Activated naive CD4-positive, alpha-beta T cell treated with anti-CD3 and anti-CD28 coated beads for 36 hours (primary cell): ENCODE data around the gene NMNAT2. TPM values are rescaled to one million over a fixed set of nuclear protein-coding genes. Genes with fewer than 3 reads are reported as not detected.

Experiments
- CTCF ChIA-PET: fragments of 350-600 bp; sonication (Branson Sonifier 250); formaldehyde crosslinking; loops from one replicate; lab custom pipeline; 2021; ENCODE audit warnings: antibody characterized with exemption; lab: Charles Lee
- DNase-seq: peaks from one replicate; pipeline ENCODE4 v3.0.0-alpha.2; 2020
- H3K27ac Mint-ChIP-seq: one replicate; pipeline ENCODE4 v1.8.0; 2021; ENCODE audit warnings: mild to moderate bottlenecking, mixed read lengths
- H3K27me3 Mint-ChIP-seq: one replicate; pipeline ENCODE4 v1.8.0; 2021; ENCODE audit warnings: low read depth, mixed read lengths
- H3K36me3 Mint-ChIP-seq: one replicate; pipeline ENCODE4 v1.8.0; 2021; ENCODE audit warnings: low read depth, mixed read lengths
- H3K4me1 Mint-ChIP-seq: one replicate; pipeline ENCODE4 v1.8.0; 2021; ENCODE audit warnings: low read depth, mixed read lengths
- H3K4me3 Mint-ChIP-seq: one replicate; pipeline ENCODE4 v1.8.0; 2021; ENCODE audit warnings: mild to moderate bottlenecking, moderate library complexity, mixed read lengths
- H3K9me3 Mint-ChIP-seq: one replicate; pipeline ENCODE4 v1.8.0; 2021; ENCODE audit warnings: mixed read lengths
- intact Hi-C: fragments of 100-400 bp; cut with micrococcal nuclease; formaldehyde crosslinking; loops from one replicate; pipeline ENCODE4 v1.15.1; 2023
- total RNA-seq, 2 experiments: library from RNA; stranded (reverse); gene quantifications; one replicate each; pipeline ENCODE4 v1.2.3, GENCODE V29; 2021

NMNAT2 gene
- total RNA-seq, 2 experiments from 2014 or later, result not detected

DNA sequence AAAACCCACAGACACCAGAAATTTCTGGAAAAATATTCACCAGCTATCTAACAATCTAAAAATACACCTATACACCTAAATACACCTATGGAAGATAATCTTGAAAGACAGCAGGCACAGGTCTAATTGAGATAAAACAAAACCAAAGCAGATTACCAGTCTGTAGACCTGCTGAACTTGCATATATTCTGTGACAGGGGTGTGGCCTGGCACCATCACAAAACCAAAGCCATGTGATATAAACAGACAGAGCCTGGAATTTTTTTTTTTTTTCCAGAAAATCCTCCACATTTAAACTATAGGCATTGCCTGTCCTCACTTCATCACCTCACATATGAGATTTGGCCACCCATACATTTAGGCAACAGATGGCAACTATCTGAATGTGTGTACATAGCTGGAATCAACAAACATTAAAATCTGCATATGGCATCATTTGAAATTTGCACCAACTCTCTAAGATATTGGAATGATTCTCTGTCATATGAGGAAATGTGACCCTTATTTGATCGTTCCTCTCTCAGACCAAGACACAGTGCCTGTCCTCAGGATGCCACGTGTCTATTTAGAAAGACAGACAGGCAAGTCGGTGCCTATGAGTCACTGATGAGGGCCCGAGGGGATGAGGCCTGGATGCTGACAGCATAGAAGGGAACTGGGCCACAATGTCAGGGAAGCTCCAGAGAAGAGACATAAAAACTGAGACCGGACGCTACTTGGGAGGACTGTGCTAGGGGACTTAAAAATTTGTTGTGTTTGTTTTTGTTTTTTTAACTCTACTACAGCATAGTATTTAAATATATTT is 32.6 kb downstream of the NMNAT2 start:
- no peak for DNase-seq
- H3K4me1 Mint-ChIP-seq, result no peaks in the 10 kb centered on the region
- peaks cover 7% of the 10 kb centered on the region for H3K27me3 Mint-ChIP-seq
- intact Hi-C loops, result no loop called here
- CTCF ChIA-PET, result no interaction called here
- no peaks in the 10 kb centered on the region for H3K36me3 Mint-ChIP-seq
- H3K27ac Mint-ChIP-seq, result no peak overlapping the region
- H3K4me3 Mint-ChIP-seq, result no peak overlapping the region
- H3K9me3 Mint-ChIP-seq, result no peaks in the 10 kb centered on the region

DNA sequence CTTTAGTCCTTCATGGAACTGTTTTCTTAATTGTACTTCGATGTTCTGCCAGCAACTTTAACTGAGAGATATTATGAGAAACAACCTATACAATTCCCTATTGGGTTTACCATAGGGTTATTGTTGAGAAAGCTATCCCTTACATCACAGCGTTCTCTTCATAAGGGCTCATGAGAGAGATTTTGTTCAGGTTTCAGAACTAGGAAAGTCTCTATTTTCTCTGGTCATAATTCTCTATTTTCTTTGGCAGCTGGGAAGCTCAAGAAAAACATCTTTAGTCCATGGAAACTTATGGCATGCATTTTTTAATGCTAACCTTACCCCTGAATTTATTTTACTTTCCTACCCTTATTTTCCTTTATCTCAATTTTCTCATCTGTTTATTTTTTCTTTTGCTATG is 38.2 kb downstream of the NMNAT2 start:
- Mint-ChIP-seq H3K27ac (no peak overlapping the region), H3K4me3 (no peak overlapping the region), H3K4me1 (no peaks in the 10 kb centered on the region), H3K27me3 (peaks cover 5% of the 10 kb centered on the region), H3K9me3 (no peaks in the 10 kb centered on the region), H3K36me3 (no peaks in the 10 kb centered on the region)
- intact Hi-C loops, result no loop called here
- CTCF ChIA-PET, result interaction anchor here (0.8 kb wide), 1 partner anchor 200 kb away, joined by 3 read pairs; no protein-coding TSS in a partner anchor
- DNase-seq, result no peak

DNA sequence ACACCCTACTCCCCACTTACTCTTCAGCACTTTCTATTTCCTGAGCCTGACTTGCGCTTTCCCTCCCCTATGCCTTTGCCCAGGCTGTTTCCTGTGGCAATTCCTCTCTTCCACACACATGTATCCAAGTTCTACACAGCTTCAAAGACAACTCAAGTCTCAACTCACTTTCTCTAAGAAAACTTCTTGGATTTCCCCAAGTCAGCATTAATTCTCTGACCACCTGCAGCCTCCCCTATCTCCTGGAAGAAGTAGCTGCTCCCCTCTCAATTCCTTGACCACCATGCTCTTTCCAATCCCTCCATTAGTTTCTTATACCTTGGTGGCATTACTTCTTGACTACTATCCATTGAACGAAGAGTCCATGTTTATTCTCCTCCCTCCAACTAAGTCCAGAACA is 42.8 kb downstream of the NMNAT2 start:
- peaks cover 2% of the 10 kb centered on the region for H3K27me3 Mint-ChIP-seq
- no peak overlapping the region for H3K27ac Mint-ChIP-seq
- CTCF ChIA-PET, result no interaction called here
- no peaks in the 10 kb centered on the region for H3K4me1 Mint-ChIP-seq
- no peak overlapping the region for H3K4me3 Mint-ChIP-seq
- H3K9me3 Mint-ChIP-seq, result no peaks in the 10 kb centered on the region
- intact Hi-C loops, result no loop called here
- H3K36me3 Mint-ChIP-seq, result no peaks in the 10 kb centered on the region
- no peak for DNase-seq

DNA sequence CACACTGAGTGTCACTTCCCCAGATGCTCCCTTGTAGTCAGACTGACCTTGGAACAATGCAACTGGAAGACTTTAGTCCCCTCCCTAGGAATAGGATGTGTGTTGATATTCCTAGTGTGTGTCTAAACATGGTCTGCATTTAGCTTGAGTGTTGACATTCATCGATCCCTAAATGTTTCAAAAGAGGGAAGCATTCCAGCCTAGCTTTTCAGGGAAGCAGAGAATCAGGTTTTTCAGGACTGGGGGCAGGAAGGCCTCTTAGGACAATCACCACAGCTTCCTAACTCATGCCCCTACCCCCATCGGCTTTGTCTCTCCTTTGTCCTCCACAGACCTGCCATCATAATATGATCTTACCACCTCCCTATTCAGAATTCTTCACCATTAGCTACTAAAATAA is 43.4 kb downstream of the NMNAT2 start:
- intact Hi-C loops, result no loop called here
- Mint-ChIP-seq H3K27me3 (peaks cover 2% of the 10 kb centered on the region), H3K27ac (no peak overlapping the region), H3K4me3 (no peak overlapping the region), H3K4me1 (no peaks in the 10 kb centered on the region), H3K36me3 (no peaks in the 10 kb centered on the region), H3K9me3 (no peaks in the 10 kb centered on the region)
- CTCF ChIA-PET, result no interaction called here
- DNase-seq, result no peak

DNA sequence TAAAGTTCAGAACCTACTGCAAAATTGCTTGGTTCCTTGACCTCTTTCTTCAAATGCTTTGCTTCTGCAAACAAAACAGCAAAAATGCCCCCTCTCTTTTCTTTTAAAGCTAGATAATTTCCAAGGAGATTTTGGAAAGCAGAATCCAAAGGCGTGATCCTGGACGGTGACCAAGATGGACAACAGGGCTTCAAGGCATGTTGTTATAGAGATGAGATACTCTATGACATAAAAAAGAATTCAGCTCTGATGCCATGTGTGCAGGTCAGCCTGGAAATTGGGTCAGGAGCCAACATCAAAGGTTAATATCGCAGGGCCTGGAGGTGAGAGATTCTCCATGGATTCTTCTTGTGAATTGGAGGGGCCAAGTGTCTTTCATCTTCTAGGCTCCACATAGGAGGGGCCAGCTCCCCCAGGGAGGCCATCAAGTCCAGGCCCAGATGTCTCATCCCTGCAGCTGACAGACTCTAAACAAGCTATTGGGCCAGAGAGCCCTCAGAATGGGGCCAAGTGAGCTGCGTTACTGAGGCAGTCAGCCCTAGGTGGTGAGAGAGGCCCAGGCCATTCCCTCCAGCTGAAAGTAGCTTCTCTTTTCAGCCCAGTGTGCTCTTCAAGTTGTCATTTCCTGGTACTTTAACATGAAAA is 45.5 kb downstream of the NMNAT2 start:
- intact Hi-C loops, result no loop called here
- Mint-ChIP-seq H3K27me3 (peaks cover 9% of the 10 kb centered on the region), H3K9me3 (no peaks in the 10 kb centered on the region), H3K36me3 (no peaks in the 10 kb centered on the region), H3K4me1 (no peaks in the 10 kb centered on the region), H3K4me3 (no peak overlapping the region), H3K27ac (no peak overlapping the region)
- DNase-seq, result no peak
- CTCF ChIA-PET, result interaction anchor here (0.8 kb wide), 1 partner anchor 16 kb away, joined by 3 read pairs; no protein-coding TSS in a partner anchor

DNA sequence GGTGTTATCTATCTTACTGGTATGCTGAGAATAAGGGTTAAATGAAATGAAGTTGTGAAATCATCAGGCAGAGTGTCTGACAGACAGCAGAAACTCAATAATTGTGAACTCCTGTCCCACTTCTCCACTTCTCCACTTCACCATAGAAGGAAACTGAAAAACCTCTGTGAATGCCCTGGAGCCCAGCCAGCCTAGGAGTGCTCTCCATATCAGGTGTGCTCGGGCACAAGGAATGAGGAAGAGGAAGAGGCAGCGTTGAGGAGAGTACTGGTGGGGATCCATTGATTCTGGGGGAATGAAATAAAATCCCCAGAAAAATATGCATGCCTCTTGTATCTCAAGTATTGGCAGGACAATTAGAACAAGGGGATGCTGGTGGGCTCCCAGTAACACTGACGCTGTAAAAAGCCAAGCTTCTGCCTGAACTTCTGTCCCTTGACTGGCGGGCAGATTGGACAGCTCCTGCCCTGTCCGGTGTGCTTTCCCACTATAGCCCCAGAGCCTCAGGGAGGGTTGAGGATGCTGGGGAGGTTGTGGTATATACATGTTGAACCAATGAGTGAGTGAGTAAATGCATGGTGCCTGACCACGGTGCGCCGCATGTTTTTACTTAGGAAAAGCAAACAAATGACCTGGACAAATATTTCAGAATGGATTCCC is 47.7 kb downstream of the NMNAT2 start:
- H3K9me3 Mint-ChIP-seq, result no peaks in the 10 kb centered on the region
- no peak for DNase-seq
- no peaks in the 10 kb centered on the region for H3K36me3 Mint-ChIP-seq
- peaks cover 10% of the 10 kb centered on the region for H3K27me3 Mint-ChIP-seq
- H3K4me1 Mint-ChIP-seq, result no peaks in the 10 kb centered on the region
- CTCF ChIA-PET, result no interaction called here
- intact Hi-C loops, result no loop called here
- no peak overlapping the region for H3K4me3 Mint-ChIP-seq
- H3K27ac Mint-ChIP-seq, result no peak overlapping the region

DNA sequence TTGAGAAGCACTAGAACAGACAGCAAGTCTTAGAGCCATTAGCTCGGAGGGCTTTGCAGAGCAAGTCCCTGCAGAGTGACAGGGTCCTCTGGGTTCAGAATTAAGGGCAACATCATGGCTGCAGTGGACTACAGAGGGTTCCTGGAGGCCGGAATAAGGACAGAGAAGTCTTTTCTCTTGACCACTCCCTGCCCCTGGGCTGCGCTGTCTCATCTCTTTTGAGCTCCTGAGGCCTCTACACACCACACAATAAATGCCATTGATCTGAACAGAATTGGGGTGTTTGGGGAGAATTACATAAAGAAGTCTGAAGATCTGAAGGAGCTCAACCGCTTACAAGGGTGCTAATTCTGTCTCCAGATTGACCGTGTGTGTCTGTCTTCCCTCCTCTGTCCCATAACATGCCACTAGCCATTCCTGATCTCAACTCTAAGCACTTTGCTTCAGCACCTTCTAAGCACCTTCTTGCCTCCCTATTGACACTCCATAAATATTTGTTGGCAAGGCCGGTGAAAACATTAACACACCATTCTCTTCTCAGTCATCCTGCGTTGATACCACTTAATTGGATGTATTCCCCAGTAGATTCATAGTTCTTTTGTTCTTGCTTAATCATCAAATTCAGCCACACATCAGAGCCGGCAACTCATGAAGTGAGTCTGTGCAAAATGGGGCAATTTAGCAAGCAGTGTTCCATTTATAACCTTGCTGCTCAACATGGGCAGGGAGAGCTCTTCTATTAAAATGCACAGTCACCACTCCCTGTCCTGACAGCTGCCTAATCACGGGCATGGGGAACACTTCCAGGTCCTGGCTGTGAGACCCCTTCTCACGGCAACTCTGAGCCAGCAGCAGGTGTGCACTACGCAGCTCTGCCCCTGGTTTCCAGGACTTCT is 49.7 kb downstream of the NMNAT2 start:
- no peaks in the 10 kb centered on the region for H3K4me1 Mint-ChIP-seq
- CTCF ChIA-PET, result interaction anchor here (0.6 kb wide), 2 partner anchors 317 to 551 kb away, joined by 3 read pairs; no protein-coding TSS in a partner anchor
- intact Hi-C loops, result no loop called here
- H3K27me3 Mint-ChIP-seq, result peaks cover 10% of the 10 kb centered on the region
- no peak for DNase-seq
- H3K4me3 Mint-ChIP-seq, result no peak overlapping the region
- no peaks in the 10 kb centered on the region for H3K36me3 Mint-ChIP-seq
- no peak overlapping the region for H3K27ac Mint-ChIP-seq
- H3K9me3 Mint-ChIP-seq, result no peaks in the 10 kb centered on the region

DNA sequence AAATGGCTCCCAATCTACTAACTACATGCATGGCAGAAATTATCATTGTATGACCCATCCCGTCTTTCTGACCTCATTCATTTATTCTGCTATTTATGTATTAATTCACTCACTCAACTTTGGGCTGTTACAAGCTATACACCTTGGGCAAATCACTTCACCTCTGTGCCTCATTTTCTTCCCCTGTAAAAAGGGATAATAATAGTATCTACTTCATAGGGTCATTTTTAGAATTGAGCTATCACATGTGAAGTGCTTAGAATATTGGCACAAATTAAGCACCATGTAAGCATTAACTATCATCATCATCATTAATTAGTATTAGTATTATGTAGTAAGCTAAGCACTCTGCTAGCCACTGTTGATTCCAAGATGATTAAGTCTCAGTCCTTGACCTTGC is 52.1 kb downstream of the NMNAT2 start:
- H3K9me3 Mint-ChIP-seq, result no peaks in the 10 kb centered on the region
- intact Hi-C loops, result no loop called here
- H3K4me1 Mint-ChIP-seq, result no peaks in the 10 kb centered on the region
- H3K27me3 Mint-ChIP-seq, result peaks cover 13% of the 10 kb centered on the region
- H3K4me3 Mint-ChIP-seq, result no peak overlapping the region
- no peak overlapping the region for H3K27ac Mint-ChIP-seq
- CTCF ChIA-PET, result no interaction called here
- DNase-seq, result no peak
- no peaks in the 10 kb centered on the region for H3K36me3 Mint-ChIP-seq

DNA sequence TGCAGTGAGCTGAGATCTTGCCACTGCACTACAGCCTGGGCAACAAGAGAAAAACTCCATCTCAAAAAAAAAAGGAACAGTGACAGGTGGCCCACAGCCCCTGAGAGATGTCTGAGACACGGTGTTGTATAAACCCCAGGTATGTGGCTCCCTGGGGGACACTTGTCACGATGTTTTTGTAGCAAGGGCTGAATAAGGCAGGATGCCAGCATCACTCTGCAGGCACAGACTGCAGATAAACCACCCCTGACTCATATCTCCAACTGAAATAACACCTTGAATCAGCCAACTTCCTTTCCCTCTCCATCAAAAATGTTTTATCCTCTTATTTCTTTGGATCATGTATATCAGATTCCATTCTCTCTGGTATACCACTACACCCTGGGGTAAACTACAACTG is 52.5 kb downstream of the NMNAT2 start:
- intact Hi-C loops, result no loop called here
- Mint-ChIP-seq H3K36me3 (no peaks in the 10 kb centered on the region), H3K4me3 (no peak overlapping the region)

DNA sequence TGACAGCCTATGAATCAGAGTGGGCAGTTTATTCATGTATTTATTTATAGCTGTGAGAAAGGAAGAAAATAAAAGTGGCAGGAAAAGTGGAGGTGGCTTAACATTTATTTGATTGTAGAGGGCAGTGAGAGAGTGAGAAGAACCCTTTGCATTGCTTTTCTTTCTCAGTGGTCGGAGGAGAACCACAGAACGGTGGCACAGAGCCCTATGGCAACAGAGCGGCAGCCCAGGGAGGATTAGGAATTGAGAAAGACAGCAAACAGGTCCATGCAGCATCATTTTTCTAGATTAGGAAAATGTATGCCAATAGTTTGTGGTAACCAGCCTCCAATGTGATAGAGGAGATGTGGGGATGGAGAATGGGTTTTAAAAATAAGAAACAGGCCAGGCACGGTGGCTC is 53.1 kb downstream of the NMNAT2 start:
- Mint-ChIP-seq H3K9me3 (no peaks in the 10 kb centered on the region), H3K4me1 (no peaks in the 10 kb centered on the region), H3K27ac (no peak overlapping the region), H3K4me3 (no peak overlapping the region), H3K36me3 (no peaks in the 10 kb centered on the region), H3K27me3 (peaks cover 13% of the 10 kb centered on the region)
- intact Hi-C loops, result no loop called here
- CTCF ChIA-PET, result no interaction called here
- DNase-seq, result no peak

More for the DNA sequence above, 52.5 kb downstream of the NMNAT2 start:
- DNase-seq, result no peak
- Mint-ChIP-seq H3K9me3 (no peaks in the 10 kb centered on the region), H3K27ac (no peak overlapping the region), H3K27me3 (peaks cover 13% of the 10 kb centered on the region), H3K4me1 (no peaks in the 10 kb centered on the region)
- CTCF ChIA-PET, result no interaction called here

DNA sequence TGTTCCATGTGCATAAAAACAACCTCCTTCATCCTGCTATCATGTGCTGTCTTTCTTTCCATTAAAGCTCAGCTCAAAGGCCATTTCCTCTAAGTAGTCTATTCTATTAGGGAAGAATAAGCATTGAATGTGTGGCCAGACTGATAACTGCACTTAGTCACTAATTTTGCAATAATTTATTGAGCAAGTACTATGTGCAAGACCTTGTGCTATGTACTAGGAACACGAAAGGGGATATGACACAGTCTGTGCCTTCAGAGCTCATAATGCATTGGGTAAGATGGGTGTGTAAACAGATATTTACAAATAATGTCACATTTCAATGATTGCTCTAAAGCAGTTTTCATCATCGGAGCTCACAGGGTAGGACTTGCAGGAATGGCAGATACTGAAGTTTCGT is 54.2 kb downstream of the NMNAT2 start:
- CTCF ChIA-PET, result no interaction called here
- no peaks in the 10 kb centered on the region for H3K4me1 Mint-ChIP-seq
- H3K36me3 Mint-ChIP-seq, result no peaks in the 10 kb centered on the region
- H3K9me3 Mint-ChIP-seq, result no peaks in the 10 kb centered on the region
- peaks cover 8% of the 10 kb centered on the region for H3K27me3 Mint-ChIP-seq
- no peak for DNase-seq
- intact Hi-C loops, result no loop called here
- H3K27ac Mint-ChIP-seq, result no peak overlapping the region
- H3K4me3 Mint-ChIP-seq, result no peak overlapping the region

DNA sequence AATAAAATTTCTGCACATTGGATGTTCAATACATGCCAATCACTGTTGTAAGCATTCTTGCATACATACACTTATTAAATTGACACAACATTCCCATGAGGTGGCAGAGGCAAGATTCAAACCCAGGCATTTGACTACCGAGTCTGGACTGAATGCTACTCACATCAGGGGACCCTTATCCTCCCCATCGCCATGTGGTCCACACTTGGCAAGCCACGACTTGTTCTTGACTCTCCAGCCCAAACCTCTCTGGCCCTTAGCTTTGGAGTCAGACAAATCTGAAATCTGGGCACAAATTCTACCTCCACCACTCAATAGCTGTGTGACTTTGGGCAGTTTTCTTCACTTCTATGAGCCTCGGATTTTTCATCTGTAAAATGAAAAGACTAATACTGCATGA is 57.1 kb downstream of the NMNAT2 start:
- Mint-ChIP-seq H3K27ac (no peak overlapping the region), H3K36me3 (no peaks in the 10 kb centered on the region), H3K4me3 (no peak overlapping the region), H3K27me3 (peaks cover 3% of the 10 kb centered on the region), H3K4me1 (no peaks in the 10 kb centered on the region), H3K9me3 (no peaks in the 10 kb centered on the region)
- CTCF ChIA-PET, result no interaction called here
- intact Hi-C loops, result no loop called here
- DNase-seq, result no peak
